ENCODE data around the gene MTHFSD.

GRCh38 chr16:86579268-86580062 is 24.4 kb upstream of the MTHFSD start:
- no peak for TF ChIP-seq POLR2A (IDR thresholded peaks at IDR 0.05)
- no peak for TF ChIP-seq CTCF (IDR thresholded peaks at IDR 0.05)
